Stimulated activated CD8-positive, alpha-beta memory T cell treated with anti-CD3 and anti-CD28 coated beads, Interleukin-12 subunit alpha, Interleukin-12 subunit beta, amount 100 ng/mL, for 4 hours (primary cell): Measurements from ENCODE around the gene DYRK3.
A peak's percentile ranks its signal among the peaks of the same experiment; 100 is the strongest.
"Not testable (repeated sequence)": the region's sequence is repeated elsewhere in the genome, so short reads cannot be mapped to it uniquely, and the experiment has no call there.

Source experiments
- DNase-seq: peaks from one replicate; pipeline ENCODE4 v3.0.0-alpha.2; 2020; ENCODE audit warnings: low read depth

Gene DYRK3

DNA sequence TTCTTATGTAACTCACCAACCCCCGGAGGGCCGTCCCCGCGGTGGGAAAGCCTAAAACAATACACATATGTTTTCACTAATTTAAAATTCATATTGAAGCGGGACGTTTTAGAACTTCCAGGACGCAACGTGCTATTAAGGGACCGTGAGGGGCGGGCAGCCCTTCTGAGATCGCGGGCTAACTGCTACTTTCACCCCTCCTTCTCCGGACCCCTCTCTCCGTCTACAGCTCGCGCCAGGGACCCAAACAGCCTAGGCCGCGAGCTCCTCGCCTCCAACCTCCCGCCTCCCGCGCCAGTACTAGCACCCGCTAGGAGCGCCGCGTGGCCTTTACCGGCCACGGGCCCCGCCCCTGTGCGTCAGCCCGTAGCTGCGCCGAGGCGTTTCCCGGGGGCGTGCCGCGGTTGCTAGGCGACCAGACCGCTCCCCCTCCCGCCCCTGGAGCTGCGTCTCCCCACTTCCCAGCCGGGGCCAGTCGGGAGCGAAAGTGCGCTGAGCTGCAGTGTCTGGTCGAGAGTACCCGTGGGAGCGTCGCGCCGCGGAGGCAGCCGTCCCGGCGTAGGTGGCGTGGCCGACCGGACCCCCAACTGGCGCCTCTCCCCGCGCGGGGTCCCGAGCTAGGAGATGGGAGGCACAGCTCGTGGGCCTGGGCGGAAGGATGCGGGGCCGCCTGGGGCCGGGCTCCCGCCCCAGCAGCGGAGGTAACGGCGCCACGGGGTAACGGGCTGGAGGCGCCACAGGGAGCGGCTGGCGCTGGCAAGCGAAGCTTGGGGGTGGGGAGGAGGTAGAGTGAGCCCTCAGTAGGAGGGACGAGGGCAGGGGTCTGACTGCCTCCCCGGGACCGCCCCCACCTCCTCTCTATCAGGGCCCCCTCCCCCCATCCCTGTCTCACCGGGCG is at the start of gene DYRK3:
DYRK3 (plus strand) TSS at position 457 of the 898 bp plus-strand sequence; CDS start at position 625, 168 bp downstream.
- peak; percentile 87 for DNase-seq

DNA sequence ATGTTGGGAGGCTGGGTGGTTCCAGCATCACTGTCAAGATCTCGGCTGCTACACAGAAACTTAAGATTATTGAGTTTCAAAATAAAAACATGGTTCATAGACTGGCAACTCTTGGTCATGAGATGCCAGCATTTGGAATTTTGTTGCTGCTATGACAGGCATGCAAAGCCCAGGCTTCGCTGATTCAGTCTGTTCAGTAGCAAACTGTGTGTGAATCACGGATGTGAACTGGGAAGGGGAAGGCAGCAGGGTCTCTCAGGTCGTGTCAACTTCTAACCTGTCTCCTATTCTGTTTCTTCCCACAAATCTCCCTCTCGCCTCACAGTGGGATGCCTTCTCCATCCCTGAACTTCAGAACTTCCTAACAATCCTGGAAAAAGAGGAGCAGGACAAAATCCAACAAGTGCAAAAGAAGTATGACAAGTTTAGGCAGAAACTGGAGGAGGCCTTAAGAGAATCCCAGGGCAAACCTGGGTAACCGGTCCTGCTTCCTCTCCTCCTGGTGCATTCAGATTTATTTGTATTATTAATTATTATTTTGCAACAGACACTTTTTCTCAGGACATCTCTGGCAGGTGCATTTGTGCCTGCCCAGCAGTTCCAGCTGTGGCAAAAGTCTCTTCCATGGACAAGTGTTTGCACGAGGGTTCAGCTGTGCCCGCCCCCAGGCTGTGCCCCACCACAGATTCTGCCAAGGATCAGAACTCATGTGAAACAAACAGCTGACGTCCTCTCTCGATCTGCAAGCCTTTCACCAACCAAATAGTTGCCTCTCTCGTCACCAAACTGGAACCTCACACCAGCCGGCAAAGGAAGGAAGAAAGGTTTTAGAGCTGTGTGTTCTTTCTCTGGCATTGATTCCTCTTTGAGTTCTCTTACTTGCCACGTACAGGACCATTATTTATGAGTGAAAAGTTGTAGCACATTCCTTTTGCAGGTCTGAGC is 48.6 kb upstream of the DYRK3 start:
- no peak for DNase-seq

DNA sequence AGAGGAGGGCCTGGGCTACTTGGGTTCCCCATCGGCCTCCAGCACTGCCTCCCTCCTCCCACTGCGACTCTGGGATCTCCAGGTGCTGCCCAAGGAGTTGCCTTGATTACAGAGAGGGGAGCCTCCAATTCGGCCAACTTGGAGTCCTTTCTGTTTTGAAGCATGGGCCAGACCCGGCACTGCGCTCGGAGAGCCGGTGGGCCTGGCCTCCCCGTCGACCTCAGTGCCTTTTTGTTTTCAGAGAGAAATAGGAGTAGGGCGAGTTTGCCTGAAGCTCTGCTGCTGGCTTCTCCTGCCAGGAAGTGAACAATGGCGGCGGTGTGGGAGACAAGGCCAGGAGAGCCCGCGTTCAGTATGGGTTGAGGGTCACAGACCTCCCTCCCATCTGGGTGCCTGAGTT is 47.4 kb upstream of the DYRK3 start:
- DNase-seq = no peak

DNA sequence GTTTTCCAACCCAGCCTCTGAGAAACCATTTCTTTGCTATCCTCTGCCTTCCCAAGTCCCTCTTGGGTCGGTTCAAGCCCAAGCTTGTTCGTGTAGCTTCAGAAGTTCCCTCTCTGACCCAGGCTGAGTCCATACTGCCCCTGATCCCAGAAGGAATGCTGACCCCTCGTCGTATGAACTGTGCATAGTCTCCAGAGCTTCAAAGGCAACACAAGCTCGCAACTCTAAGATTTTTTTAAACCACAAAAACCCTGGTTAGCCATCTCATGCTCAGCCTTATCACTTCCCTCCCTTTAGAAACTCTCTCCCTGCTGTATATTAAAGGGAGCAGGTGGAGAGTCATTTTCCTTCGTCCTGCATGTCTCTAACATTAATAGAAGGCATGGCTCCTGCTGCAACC is 46.8 kb upstream of the DYRK3 start:
- DNase-seq = no peak

DNA sequence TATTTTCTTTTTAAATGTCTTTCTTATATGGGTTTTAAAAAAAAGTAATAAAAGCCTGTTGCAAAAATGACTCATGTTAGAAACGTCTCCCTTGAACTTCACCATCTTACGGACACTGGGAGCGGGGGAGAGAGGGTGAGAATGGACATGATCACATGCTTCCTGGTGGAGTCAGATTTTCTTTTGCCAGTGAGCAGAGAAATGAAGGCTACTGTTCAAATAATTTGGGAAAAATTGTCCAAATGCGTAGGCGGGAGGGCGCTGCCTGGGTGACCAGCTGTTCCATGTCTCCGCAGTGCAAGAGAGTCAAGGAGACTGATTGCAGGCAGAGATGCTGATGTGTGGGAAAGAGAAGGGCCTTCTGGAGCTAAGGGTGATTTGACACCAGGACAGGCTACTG is 46.1 kb upstream of the DYRK3 start:
- DNase-seq = no peak

DNA sequence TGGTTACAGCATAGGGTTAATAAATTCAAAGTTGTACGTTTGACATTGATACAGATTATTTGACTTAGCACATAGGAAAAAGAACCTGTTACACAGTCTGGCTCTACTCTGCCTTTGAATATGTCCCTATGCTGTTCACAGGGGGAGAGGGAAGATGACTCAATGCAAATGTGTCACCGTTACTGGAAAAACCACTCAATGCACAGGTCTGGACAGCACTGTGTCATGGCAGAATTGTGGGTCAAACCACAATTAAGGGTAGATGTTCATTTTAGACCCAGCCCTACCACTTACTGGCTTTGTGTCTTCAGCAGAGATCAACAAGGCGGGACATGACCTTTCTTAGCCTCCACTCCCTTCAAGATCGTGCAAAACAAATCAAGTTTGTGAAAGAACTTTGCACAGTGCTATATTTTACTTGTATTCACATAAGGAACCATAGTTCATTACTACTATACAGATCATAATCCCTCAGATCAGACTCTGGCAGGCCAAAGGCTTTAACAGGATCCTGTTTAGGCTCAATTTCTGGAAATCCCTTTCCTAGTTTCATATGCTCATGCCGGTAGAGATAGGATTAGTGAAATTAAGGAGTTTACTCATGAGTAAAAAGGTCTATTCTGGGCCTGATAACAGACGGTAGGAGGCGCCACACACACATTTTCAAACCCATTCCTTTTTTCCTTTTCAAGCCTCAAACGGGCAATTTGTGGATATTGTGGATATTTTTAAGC is 45.1 kb upstream of the DYRK3 start:
- DNase-seq = peak; percentile 30

DNA sequence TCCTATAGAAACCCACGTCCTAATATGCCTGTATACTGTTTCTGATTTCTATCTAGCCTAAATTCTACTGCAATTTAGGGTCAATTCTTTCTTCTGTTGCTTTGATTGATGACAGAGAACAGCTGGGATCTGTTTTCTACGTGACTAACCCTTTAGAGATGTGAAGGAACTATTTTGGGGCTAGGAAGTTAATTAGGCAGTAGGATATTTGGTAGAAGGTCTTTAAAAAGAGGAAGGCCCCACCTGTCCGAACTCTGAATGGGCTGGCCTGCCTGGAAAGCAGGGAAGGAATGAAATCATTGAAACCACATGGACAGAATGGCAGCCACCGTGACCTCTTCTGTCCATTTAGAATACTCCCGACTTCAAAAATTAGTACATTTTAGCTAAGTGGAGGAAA is 44.1 kb upstream of the DYRK3 start:
- no peak for DNase-seq

DNA sequence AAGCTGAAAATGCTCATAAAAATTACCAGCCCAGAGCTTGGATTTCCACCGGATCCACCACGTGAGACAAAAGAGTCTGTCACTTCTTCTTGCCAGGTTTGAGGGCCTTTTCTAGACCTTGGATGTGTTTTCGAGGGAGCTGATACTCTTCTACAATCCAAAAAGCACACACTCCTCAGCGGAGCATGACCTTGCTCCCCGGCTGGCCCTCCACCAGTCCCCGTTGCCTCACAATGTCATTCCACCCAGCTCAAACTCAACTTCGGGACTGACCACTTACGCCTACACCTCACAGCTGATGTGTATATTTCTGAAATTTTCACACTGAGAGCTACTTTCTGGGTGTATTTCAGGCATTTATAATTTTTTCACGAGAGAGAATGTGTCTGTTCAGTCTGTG is 43.6 kb upstream of the DYRK3 start:
- no peak for DNase-seq

DNA sequence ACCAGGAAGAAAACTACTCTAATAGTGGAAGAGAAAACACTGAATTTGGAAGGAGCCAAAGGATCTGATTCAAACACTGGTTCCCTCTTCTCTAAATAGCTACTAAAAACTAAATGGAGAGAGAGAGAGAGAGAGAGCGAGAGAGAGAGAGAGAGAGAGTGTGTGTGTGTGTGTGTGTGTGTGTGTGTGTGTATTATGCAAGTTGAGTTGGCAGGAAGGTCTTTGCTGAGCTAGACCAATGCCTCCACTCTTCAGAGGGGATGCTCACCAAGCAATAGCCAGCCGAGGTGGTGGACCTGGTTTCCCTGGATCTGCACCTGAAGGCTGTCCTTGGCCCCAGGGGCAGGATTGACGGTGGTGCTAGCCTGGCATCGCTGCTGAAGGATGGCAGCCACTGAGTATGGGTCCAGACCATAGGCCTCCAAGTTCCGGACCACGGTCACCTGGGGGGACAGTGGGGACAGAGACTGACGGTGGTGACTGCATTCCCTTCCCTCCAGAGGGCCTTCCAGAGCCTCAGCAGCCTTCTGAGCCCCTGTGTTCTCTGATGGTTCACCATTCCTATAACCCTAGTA is 41.9 kb upstream of the DYRK3 start:
- DNase-seq = no peak

DNA sequence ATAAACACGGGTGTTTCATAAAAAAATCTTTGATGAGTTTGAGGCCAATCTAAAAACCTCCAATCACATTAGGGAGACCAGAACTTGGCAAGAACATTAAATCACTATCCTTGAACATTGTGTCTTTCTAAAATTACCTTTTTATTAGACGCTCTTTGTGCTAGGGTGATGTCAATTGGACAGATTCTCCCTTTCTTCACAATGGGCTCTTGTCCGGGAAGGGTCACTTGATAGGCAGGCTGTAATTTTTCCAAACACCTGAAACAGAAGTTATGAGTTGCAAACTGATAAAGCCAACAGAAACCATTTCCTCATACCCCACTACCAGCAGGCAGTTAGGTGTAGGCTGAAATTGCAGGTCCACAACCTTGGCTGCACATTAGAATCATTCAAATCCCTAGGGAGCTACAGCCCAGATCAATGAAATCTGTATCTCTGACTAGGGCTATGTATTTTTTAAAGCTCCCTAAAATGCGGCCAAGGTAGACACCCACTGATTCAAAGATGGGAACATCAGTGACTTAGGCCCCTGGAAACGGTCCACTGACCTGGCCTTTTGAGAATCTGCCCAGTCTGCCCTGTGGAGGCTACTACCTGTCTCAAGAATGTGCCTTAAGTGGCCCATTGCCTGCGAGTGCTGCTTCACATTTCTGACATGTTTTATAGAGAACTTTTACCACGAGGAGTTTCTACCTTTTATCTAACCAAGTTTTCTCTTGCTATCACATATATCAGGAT is 39.6 kb upstream of the DYRK3 start:
- DNase-seq = no peak

DNA sequence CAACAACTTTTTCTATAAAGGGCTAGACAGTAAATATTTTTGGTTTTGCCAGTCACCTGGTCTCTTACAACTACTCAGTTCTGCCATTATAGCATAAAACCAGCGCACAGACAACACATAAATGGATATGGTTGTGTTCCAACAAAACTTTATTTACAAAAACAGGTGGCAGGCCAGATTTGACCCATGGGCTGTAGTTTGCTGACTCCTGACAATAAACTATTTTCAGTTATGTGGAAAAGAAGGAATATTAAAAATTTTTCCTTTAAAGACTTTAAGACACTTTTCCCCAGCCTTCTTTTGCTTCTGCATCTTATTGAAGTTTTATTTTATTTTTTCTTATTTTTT is 39.0 kb upstream of the DYRK3 start:
- no peak for DNase-seq

DNA sequence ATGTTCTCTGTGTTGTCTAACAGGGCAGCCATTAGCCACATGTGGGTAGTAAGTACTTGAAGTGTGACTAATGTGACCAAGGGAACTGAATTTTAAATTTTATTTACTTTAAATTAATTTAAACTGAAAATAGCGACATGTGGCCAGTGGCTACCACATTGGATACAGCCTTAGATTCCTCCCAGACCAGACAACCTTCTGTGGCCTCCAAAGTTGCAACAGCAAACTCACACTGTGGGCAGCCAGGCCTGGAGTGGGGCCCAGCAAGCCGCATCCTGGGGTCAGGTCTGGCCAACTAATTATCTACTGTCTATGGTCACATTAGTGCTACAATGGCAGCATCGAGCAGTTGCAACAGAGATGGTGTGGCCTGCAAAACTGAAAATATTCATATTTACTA is 34.8 kb upstream of the DYRK3 start:
- no peak for DNase-seq

DNA sequence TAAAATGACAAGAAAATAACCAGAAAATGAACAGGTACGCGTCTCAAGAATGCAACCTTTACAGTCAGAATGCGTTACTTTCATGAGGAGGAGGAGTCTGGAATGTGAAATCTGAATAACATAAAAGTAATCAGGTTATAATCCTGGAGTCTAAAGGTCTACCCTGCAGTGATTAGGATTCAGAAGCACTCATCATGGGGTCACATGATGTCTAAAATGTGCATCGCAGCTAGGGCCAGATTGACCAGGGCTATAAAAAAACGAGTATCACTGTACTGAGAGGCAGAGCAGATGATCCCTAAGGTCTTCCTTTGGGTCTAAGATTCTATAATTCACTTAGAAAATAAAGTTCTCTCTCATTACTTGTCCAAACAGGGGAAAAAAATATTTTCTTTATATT is 30.5 kb upstream of the DYRK3 start:
- DNase-seq = no peak

DNA sequence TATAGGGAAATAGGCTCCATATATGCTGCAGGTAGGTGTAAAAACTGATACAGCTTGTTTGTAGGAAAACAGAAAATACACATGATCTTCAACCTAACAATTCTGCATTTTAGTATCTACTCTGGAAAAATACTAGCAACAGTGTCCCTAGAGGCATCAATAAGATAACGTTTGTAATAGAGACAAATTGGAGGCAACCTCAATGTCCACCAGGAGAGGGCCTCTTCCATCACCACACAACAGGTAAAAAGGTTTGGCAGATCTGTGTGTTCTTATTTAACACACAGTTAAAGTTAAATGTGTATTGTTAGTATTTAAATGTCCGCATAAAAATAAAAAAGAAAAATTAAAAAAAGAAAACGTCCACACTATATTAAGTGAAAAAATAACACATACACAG is 28.5 kb upstream of the DYRK3 start:
- no peak for DNase-seq

DNA sequence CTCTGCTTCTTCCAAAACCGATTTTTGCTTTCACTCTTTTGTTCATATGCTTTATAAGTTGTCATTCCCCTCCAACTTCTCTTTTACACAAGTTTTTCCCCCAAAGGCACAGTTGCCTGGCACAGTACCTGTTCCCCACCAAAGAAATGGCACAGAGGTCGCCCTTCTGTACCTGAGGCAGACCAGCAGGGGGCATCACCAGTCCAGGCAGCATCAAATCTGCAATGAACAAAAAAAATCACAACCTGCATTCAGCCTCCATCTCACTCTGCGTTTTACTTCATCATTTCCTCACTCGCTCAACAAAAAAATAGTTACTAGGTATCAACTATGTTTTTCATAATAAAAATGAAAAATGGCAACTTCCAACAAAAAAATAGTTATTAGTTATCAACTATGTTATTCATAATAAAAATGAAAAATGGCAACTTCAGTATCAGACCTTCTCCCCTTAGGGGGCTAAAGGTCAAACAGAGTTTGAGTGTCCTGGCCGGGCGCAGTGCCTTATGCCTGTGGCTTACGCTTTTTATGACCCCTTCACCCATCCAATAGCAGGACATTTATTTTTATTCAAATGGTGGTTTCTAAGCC is 27.1 kb upstream of the DYRK3 start:
- no peak for DNase-seq

DNA sequence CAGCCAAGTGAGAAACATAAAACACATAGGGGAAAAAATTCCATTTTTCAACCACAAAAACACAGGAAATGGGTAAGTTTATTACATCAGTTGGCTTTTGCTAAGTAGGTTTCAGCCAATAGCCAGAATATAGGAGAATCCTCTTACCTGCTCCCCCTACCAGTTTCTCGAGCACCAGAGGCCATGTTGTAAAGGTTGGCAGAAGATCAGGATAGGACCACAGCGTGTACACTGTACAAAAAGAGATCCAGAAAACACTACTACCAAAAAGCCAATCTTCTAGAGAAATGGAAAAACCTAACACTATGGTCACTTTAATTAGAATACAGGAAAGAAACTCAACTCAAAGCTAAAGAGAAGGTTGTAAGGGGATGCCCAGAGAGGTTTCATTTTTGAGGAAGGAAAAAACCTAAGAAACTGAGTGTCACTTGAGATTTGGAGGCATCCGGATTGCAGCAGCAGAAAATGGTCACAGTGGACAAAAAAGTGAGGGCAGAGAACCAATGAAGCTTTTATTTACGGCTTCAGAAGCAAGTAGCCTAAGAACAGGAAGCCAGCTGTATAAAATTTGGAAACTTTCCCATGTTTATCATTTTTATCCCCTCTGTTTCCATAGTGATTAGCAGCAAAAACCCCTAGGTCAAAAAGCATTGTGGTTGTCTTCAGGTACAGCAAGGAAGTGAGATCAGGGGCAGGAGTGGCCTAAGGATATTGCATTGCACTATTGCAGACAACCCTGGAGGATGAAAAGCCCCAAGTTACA is 25.9 kb upstream of the DYRK3 start:
- no peak for DNase-seq

DNA sequence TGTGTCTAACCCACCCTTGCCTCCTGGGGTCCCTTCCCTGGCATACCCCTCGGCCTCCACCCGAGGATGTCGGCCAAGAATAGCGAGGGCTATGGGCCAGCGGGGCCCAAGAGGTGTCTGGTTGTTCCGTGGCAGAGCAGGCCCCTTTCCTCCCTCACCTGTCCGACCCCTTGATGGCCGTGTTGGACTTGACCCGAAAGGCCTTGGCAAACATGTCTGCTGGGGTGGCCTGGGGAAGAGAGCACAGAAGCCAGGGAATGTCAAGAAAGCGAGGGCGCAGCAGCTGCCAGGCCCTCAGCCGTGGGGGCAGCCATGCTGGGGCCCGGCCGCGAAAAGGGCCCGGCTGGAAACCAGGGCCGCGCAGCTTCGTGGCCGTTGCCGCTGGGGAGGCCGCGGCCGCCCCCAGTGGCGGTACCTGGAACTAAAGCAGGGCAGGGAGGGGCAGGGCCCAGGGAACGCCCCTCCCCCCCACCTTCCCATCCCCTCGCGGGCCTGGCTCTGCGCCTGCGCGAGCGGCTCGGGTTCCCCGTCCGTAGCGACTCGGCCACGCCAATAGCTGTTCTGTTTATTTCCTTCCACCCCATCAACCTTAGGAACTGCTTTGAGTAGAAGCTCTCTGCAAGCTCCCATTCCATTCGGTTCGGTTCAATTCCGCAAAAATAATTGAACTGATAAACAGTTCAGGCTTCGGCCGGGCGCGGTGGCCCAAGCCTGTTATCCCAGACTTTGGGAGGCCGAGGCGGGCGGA is 23.0 kb upstream of the DYRK3 start, which contains the start of gene EIF2D:
EIF2D (minus strand) TSS at position 337 of the 748 bp plus-strand sequence; CDS start at position 214, 123 bp downstream.
- DNase-seq = peak; percentile 91

DNA sequence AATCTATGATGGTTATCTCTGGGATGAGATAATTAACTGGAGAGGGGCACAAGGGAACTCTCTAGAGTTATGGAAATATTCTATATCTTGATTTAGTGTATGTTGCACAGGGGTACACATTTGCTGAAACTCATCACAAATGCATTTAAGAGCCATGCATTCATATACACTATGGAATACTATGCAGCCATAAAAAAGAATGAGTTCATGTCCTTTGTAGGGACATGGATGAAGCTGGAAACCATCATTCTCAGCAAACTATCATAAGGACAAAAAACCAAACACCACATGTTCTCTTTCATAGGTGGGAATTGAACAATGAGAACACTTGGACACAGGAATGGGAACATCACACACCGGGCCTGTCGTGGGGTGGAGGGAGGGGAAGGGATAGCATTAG is 8.9 kb upstream of the DYRK3 start:
- DNase-seq = not testable (repeated sequence)

DNA sequence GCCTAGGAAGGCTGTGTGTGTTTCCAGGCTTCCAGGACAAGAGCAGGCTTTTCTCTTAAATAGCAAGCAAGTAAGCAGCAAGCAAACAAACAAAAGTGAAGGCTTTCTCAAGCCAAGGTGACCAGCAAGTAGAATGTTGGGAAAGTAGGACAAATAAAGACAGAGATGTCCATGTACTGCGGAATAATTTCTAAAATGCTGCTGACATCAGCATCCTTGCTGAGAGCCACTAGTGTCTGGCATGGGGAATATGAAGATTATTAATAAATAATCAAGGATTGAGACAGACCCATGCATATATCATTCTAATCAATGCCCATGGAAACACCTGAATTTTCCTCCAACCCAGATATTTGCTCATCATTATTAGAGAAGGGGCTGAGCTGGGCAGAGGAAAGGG is 6.4 kb upstream of the DYRK3 start:
- DNase-seq = no peak
